GM12875 (cell line): ENCODE results near the gene SETBP1.

Experiments used
- H3K4me3 ChIP-seq: one replicate; pipeline ENCODE4 v1.5.1; 2011; ENCODE audit warnings: low read depth, low read length, control low read depth
- CTCF ChIP-seq: IDR thresholded peaks from 2 replicates; pipeline ENCODE4 v1.5.1; 2011; ENCODE audit warnings: low read depth, mild to moderate bottlenecking, control low read depth, inconsistent platforms, low read length, moderate library complexity, borderline replicate concordance; ENCODE audit not compliant: insufficient read depth

Gene SETBP1

DNA sequence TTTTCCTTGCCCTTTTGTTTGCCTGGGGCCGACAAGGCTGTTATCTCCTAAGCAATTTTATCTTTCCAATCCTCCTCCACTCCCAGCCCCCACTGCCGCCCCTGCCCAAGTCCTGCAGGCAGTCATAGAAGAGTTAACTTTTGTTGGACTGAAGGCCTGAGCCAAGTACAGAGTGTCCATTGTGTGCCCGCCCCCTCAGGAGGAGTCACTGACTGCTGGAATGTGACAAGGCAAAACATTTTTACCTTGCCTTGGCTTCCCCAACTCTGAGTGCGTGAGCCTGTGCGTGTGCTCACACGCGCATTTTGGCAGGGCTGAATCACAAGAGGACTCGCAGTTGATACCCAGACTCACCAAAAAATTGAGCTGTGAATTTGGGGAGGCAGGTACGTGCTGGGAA is 16.2 kb downstream of the SETBP1 start:
- H3K4me3 ChIP-seq, result no peak overlapping the region

DNA sequence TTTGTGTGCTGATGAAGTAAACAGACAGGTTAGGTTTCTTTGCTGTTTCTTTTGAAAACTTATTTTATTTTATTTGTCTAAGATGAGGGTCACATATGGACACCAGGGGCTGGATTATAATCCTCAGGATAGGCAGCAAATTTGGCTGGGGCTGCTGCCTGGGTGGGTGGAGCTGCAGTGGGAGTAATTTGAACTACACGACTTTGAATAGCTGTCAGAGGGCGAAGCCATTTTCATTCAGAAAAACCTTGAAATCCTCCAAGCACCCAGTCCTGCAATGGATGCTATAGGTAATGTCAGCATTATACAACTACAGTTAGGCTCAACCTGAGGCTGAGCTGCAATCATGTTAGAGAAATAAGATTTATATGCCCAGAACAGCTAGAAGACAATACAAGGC is 16.6 kb downstream of the SETBP1 start:
- no peak for TF ChIP-seq CTCF
- H3K4me3 ChIP-seq, result no peak overlapping the region

More for the DNA sequence above, 16.2 kb downstream of the SETBP1 start:
- TF ChIP-seq CTCF, result no peak

DNA sequence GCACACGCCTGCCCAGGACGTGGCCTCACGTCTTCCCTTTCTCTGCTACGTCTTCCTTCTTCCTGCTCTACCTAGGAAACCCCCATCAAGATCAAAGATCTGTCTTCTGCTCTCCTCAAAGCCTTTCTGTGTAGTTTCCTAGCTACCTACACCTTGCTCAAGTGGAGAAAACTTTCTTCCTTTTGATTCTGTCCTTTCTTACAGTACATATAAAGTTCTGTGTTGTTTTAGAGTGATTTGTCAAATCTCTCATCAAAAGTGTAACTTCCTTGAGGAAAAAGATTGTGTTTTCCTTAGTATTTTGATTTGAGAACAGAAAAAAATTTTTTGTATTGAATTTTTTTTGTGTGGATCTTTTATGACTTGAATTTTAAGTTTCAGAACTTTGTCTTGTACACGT is 17.8 kb downstream of the SETBP1 start:
- H3K4me3 ChIP-seq, result no peak overlapping the region
- TF ChIP-seq CTCF, result no peak

GRCh38 chr18:44699572-44700261 is 19.0 kb downstream of the SETBP1 start:
- no peak for TF ChIP-seq CTCF
- no peak overlapping the region for H3K4me3 ChIP-seq

- no peak for TF ChIP-seq CTCF
- H3K4me3 ChIP-seq, result no peak overlapping the region
Measured at GRCh38 chr18:44700652-44701051, 20.0 kb downstream of the SETBP1 start.

GRCh38 chr18:44701227-44701626 is 20.5 kb downstream of the SETBP1 start:
- TF ChIP-seq CTCF, result no peak
- H3K4me3 ChIP-seq, result no peak overlapping the region

DNA sequence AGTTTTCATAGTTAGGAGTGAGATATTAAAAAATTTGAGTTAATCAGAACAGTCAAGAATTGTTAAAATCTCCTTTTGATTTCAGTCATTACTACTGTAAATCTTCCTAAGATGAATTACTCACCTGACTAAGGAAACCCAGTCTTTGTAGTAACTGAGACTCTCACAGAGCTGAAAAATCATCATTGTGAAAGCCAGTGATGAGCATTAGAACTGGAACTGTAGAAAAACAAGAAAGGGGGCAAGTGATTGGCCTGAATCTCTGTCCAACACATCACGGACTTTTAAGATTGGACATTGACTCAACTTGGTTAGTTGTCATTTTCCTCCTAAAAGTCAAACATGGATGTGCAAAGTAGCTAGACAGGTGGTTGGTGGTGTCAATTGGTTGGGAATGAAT is 21.9 kb downstream of the SETBP1 start:
- no peak for TF ChIP-seq CTCF
- no peak overlapping the region for H3K4me3 ChIP-seq
